ENCODE results near the gene ITGB1.

Gene ITGB1

GRCh38 chr10:32893916-32894664 lies 63.9 kb downstream of the ITGB1 start:
- no peak for TF ChIP-seq CTCF (IDR thresholded peaks at IDR 0.05; ENCODE audit: insufficient read depth, missing control alignments)
- FAIRE-seq: no peak
- DNase-seq (ENCODE audit: insufficient read length, low spot score): no peak

- no peak for TF ChIP-seq CTCF (IDR thresholded peaks at IDR 0.05; ENCODE audit: insufficient read depth, missing control alignments)
- no peak for FAIRE-seq
- DNase-seq (ENCODE audit: insufficient read length, low spot score): no peak
These were observed 64.6 kb downstream of the ITGB1 start for GRCh38 chr10:32893434-32893833.

GRCh38 chr10:32891261-32891660 lies 66.8 kb downstream of the ITGB1 start:
- DNase-seq (ENCODE audit: insufficient read length, low spot score): no peak
- FAIRE-seq: no peak
- TF ChIP-seq CTCF (IDR thresholded peaks at IDR 0.05; ENCODE audit: insufficient read depth, missing control alignments): no peak

DNA sequence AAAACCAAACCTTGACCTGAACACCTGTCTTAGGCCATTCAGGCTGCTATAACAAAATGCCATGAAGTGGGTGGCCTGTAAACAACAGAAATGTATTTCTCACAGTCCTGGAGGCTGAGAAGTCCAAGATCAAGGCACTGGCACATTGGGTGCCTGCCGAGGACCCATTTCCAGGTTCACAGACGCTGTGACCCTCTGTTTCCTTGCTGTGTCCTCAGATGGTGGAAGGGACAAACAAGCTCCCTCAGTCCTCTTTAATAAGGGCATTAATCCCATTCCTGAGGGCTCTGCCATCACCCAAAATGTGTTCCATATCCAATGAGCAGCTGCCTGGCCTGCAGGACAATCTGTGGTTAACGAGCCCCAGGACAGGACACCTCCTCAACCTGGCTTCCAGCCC lies 67.6 kb downstream of the ITGB1 start:
- no peak for TF ChIP-seq CTCF (IDR thresholded peaks at IDR 0.05; ENCODE audit: insufficient read depth, missing control alignments)
- no peak for DNase-seq (ENCODE audit: insufficient read length, low spot score)
- no peak for FAIRE-seq

DNA sequence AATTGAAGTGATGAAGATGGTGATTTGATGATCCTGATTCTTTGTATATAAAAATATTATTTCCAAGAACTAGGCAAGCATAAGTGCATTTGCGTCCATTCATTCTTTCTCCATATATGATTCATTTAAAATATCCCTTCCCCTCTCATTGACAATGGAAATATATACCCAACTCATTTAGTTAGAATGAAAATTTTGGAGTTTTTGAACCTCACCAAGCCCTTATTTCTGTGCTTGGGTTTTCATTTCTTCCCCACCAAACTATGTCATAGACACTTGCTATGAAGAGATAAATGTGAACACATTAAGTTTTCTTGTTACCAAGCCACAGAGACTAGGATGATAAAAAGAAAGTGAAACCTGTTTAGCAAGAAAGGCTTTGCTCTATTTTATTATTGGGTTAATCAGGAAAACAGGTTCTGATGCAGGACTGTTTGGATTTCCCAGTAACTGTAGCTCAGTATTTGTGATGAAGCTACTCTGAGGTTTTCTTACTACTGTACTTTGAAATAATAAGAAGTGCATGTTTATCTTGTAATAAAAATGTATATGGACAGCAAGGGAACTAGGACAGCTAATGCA lies 68.3 kb downstream of the ITGB1 start:
- FAIRE-seq: no peak
- no peak for TF ChIP-seq CTCF (IDR thresholded peaks at IDR 0.05; ENCODE audit: insufficient read depth, missing control alignments)
- DNase-seq (ENCODE audit: insufficient read length, low spot score): no peak

GRCh38 chr10:32888161-32888927 lies 69.7 kb downstream of the ITGB1 start:
- no peak for FAIRE-seq
- no peak for DNase-seq (ENCODE audit: insufficient read length, low spot score)
- TF ChIP-seq CTCF (IDR thresholded peaks at IDR 0.05; ENCODE audit: insufficient read depth, missing control alignments): no peak
